Loucy (cell line): ENCODE results near the gene GRN.
"Not testable (repeated sequence)": the region's sequence is repeated elsewhere in the genome, so short reads cannot be mapped to it uniquely, and the experiment has no call there.

Experiments
- CTCF ChIP-seq: fragments of 200-600 bp; sonication (generic); conservative IDR thresholded peaks from 2 replicates; pipeline ENCODE4 v1.5.1; 2014; ENCODE audit warnings: mild to moderate bottlenecking, antibody characterized with exemption, low read length
- EZH2phosphoT487 ChIP-seq: fragments of 200-600 bp; IDR thresholded peaks from 2 replicates; pipeline ENCODE4 v1.6.1; 2018; ENCODE audit warnings: antibody characterized with exemption, mild to moderate bottlenecking, moderate library complexity, borderline replicate concordance

- TF ChIP-seq CTCF, EZH2phosphoT487: not testable (repeated sequence)
These were observed 15.6 kb upstream of the GRN start for GRCh38 chr17:44329516-44329915.
